GM23338 (cell line): ENCODE data around the gene COPA. TPM values are rescaled to one million over a fixed set of nuclear protein-coding genes. Genes with fewer than 3 reads are reported as not detected.

Source experiments
- ATAC-seq: fragments of 200-7000 bp; cut with Tn5 transposase; 3 replicates; pipeline ENCODE4 v1.9.1; 2020
- DNase-seq: peaks from one replicate; pipeline ENCODE4 v3.0.0-alpha.2; 2015; ENCODE audit warnings: low spot score
- H2AFZ ChIP-seq: fragments of 200-600 bp; sonication (generic); 2 replicates; pipeline ENCODE4 v1.8.0; 2016; ENCODE audit warnings: antibody characterized with exemption, mild to moderate bottlenecking, moderate library complexity
- H3F3A ChIP-seq: fragments of 200-600 bp; sonication (generic); replicated peaks from 2 replicates; pipeline ENCODE4 v1.8.0; 2017; ENCODE audit warnings: antibody characterized with exemption, mixed run types, low read depth
- H3K27ac ChIP-seq: fragments of 200-600 bp; sonication (generic); 2 replicates; pipeline ENCODE4 v1.6.1; 2016; ENCODE audit warnings: low read depth
- H3K27me3 ChIP-seq: fragments of 200-600 bp; sonication (generic); 2 replicates; pipeline ENCODE4 v1.8.0; 2016; ENCODE audit warnings: mild to moderate bottlenecking, mixed run types, moderate library complexity; ENCODE audit not compliant: insufficient read depth
- H3K36me3 ChIP-seq: fragments of 200-600 bp; sonication (generic); 2 replicates; pipeline ENCODE4 v1.8.0; 2016; ENCODE audit warnings: mild to moderate bottlenecking; ENCODE audit not compliant: insufficient read depth
- H3K4me1 ChIP-seq: fragments of 200-600 bp; sonication (generic); 2 replicates; pipeline ENCODE4 v1.8.0; 2016; ENCODE audit warnings: mild to moderate bottlenecking, moderate library complexity; ENCODE audit not compliant: insufficient read depth
- H3K4me2 ChIP-seq: fragments of 200-600 bp; sonication (generic); 2 replicates; pipeline ENCODE4 v1.7.1; 2017; ENCODE audit warnings: mixed run types
- H3K4me3 ChIP-seq: fragments of 200-600 bp; sonication (generic); 2 replicates; pipeline ENCODE4 v1.6.1; 2016; ENCODE audit warnings: mixed run types
- H3K79me2 ChIP-seq: fragments of 200-600 bp; sonication (generic); replicated peaks from 2 replicates; pipeline ENCODE4 v1.8.0; 2017; ENCODE audit warnings: mild to moderate bottlenecking; ENCODE audit not compliant: insufficient read depth
- H3K9me2 ChIP-seq: fragments of 200-600 bp; sonication (generic); 2 replicates; pipeline ENCODE4 v1.8.0; 2017; ENCODE audit not compliant: insufficient read depth
- H4K20me1 ChIP-seq: fragments of 200-600 bp; sonication (generic); replicated peaks from 2 replicates; pipeline ENCODE4 v1.8.0; 2017; ENCODE audit warnings: mild to moderate bottlenecking; ENCODE audit not compliant: insufficient read depth
- H3K27ac Mint-ChIP-seq: 2 replicates; pipeline ENCODE4 v1.8.0; 2020; ENCODE audit warnings: inconsistent platforms, mild to moderate bottlenecking, moderate library complexity, mixed read lengths
- H3K27me3 Mint-ChIP-seq: 3 replicates; pipeline ENCODE4 v1.8.0; 2022; ENCODE audit warnings: low read depth, mild to moderate bottlenecking, moderate library complexity, mixed read lengths, inconsistent platforms; ENCODE audit not compliant: insufficient read depth, poor library complexity
- H3K36me3 Mint-ChIP-seq: 3 replicates; pipeline ENCODE4 v1.8.0; 2021; ENCODE audit warnings: low read depth, mild to moderate bottlenecking, inconsistent platforms, moderate library complexity, mixed read lengths
- H3K4me1 Mint-ChIP-seq: 3 replicates; pipeline ENCODE4 v1.8.0; 2020; ENCODE audit warnings: mild to moderate bottlenecking, inconsistent platforms, mixed read lengths
- H3K4me3 Mint-ChIP-seq: 3 replicates; pipeline ENCODE4 v1.8.0; 2021; ENCODE audit warnings: moderate library complexity, mild to moderate bottlenecking, inconsistent platforms, mixed read lengths
- H3K9me3 Mint-ChIP-seq: 3 replicates; pipeline ENCODE4 v1.8.0; 2020; ENCODE audit warnings: moderate library complexity, mild to moderate bottlenecking, inconsistent platforms, mixed read lengths
- EZH2phosphoT487 ChIP-seq: fragments of 200-600 bp; sonication (generic); IDR thresholded peaks from one replicate; pipeline ENCODE4 v1.8.1; 2018; ENCODE audit warnings: antibody characterized with exemption; ENCODE audit not compliant: unreplicated experiment
- JUNB ChIP-seq: IDR thresholded peaks from one replicate; pipeline ENCODE4 v1.6.1; 2016; ENCODE audit warnings: antibody characterized with exemption; ENCODE audit not compliant: unreplicated experiment
- ZNF114 ChIP-seq: fragments of 250-450 bp; sonication (Bioruptor Pico); IDR thresholded peaks from 2 replicates; pipeline ENCODE4 v1.5.0; 2020; ENCODE audit warnings: mild to moderate bottlenecking, moderate library complexity
- ZNF331 ChIP-seq: fragments of 250-450 bp; sonication (Bioruptor Pico); IDR thresholded peaks from 2 replicates; pipeline ENCODE4 v1.5.0; 2020; ENCODE audit warnings: low read depth, mild to moderate bottlenecking, moderate library complexity
- polyA plus RNA-seq: library from polyadenylated mRNA; unstranded; fragments of >200 nt; fragmentation: Nextera tagmentation; extraction: Ambion mirVana; gene quantifications from 2 replicates; pipeline ENCODE4 v1.2.1, GENCODE V29; 2016
- total RNA-seq: library from RNA; depleted of rRNA; stranded (reverse); fragments of >200 nt; shearing (Covaris generic); gene quantifications from 2 replicates; pipeline ENCODE4 v1.2.3, GENCODE V29; 2014
- TF ChIP-seq, protein P1 (sequence below): fragments of 250-450 bp; sonication (Bioruptor Pico); IDR thresholded peaks from 2 replicates; pipeline ENCODE4 v1.5.0; 2020; ENCODE audit warnings: mild to moderate bottlenecking, moderate library complexity
- TF ChIP-seq, protein P2 (sequence below), 2 experiments: fragments of 200-600 bp in 1 of 2; sonication (generic) in 1 of 2; conservative IDR thresholded peaks; 2 replicates each; pipeline versions ENCODE4 v1.5.1 to v1.6.1; 2016 to 2017; ENCODE audit warnings: antibody characterized with exemption in 2 of 2, low read depth in 2 of 2, mild to moderate bottlenecking in 2 of 2, moderate library complexity in 1 of 2

Gene COPA
- total and polyA plus RNA-seq, 2 experiments from 2014 or later: 58.2 to 87.1 TPM

DNA sequence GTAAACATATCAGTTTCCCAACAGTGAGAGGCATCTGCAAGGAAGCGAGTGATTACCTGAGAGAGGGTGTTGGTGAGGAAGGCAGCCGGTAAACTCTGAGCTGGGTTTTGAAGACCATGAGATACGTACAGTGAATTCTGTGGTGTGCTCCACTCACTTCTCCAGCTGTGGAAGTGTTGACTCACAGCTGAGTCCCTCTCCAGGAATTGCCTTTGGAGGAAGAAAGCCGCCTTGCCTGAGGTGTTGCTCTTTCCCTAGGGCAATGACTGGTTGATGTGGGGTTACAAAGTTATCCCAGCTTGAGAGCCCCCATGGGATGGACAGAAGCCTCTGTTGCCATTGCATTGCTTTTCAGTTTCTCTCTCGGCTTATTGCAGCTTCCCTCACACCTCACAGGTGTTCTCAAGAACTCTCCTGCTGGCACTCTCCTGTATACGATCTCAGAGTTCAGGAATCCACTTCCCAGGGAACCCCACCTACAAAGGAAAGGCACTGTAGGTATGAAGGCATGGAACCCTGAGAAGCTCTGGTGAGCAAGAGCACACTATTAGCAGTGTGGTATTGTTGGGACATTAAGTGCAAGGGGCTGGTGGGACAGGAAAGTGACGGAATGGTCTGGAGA, 34.6 kb upstream of the COPA start:
- H3K9me3 Mint-ChIP-seq: no peaks in the 10 kb centered on the region
- Histone ChIP-seq H3K4me1 (peaks cover 29% of the 10 kb centered on the region), H3K36me3 (no peaks in the 10 kb centered on the region), H3K9me2 (no peaks in the 10 kb centered on the region), H3K4me3 (no peak overlapping the region), H3K4me2 (no peak overlapping the region), H3K27ac (no peak overlapping the region), H2AFZ (no peak overlapping the region), H4K20me1 (no peaks in the 10 kb centered on the region), H3K27me3 (no peaks in the 10 kb centered on the region), H3F3A (0 out of 2 replicates have a peak, but pooled peaks cover 5% of the 10 kb centered on the region), H3K79me2 (no peaks in the 10 kb centered on the region)
- H3K27ac Mint-ChIP-seq: no peak overlapping the region
- no peaks in the 10 kb centered on the region for H3K36me3 Mint-ChIP-seq
- TF ChIP-seq ZNF331 (CRISPR knock-in tag) (no peak), EZH2phosphoT487 (no peak), ZNF114 (CRISPR knock-in tag) (no peak)
- peaks cover 12% of the 10 kb centered on the region for H3K27me3 Mint-ChIP-seq
- DNase-seq: peak; percentile 23
- H3K4me1 Mint-ChIP-seq: peaks cover 43% of the 10 kb centered on the region
- ATAC-seq: no peak
- no peak overlapping the region; the same call in 2 of the 3 replicates for H3K4me3 Mint-ChIP-seq

DNA sequence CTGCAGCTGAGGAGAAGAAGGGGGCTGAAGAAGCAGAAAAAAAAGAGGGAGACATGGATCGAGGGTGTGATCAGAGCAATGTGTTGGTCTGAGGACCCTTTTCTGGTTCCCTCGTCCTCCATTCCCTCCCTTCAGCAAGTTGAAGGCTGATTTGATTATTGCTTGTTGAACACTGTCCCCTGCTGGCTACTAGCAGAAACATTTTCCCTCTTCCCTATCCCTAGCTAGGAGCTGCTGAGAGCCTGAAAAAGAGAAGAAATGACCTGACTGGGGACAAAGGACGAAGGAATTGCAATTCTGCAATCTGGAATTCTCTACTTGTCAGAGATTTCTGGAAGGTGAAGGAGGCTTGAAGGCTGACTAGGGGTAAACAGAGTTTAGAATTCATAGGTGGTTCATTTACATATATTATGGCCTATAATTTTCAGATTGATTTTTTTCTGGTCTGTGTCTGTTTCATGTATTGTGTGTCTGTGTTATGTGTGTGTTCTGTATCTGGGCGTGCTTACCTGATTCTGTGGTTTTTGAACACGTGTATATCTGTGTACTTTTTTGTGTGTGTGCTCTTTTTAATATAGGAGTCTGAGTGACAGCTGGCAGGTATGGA, 33.6 kb upstream of the COPA start:
- peak; percentile 79 for ATAC-seq
- Histone ChIP-seq H3K79me2 (no peaks in the 10 kb centered on the region), H3F3A (0 out of 2 replicates have a peak, but pooled peaks cover 5% of the 10 kb centered on the region), H3K4me1 (peaks cover 29% of the 10 kb centered on the region), H3K27me3 (no peaks in the 10 kb centered on the region), H3K4me2 (peak overlapping the region; percentile 84), H3K36me3 (no peaks in the 10 kb centered on the region), H3K4me3 (peak overlapping the region; percentile 6; the same call in 1 of the 2 replicates), H3K9me2 (no peaks in the 10 kb centered on the region), H4K20me1 (no peaks in the 10 kb centered on the region), H2AFZ (no peak overlapping the region), H3K27ac (no peak overlapping the region)
- Mint-ChIP-seq H3K9me3 (no peaks in the 10 kb centered on the region), H3K4me3 (peak overlapping the region; percentile 27), H3K4me1 (peaks cover 43% of the 10 kb centered on the region), H3K27me3 (peaks cover 14% of the 10 kb centered on the region), H3K36me3 (no peaks in the 10 kb centered on the region; the same call in 2 of the 3 replicates), H3K27ac (peak overlapping the region; percentile 23; the same call in 1 of the 2 replicates)
- peak; percentile 92 for DNase-seq
- TF ChIP-seq, protein P1, sequence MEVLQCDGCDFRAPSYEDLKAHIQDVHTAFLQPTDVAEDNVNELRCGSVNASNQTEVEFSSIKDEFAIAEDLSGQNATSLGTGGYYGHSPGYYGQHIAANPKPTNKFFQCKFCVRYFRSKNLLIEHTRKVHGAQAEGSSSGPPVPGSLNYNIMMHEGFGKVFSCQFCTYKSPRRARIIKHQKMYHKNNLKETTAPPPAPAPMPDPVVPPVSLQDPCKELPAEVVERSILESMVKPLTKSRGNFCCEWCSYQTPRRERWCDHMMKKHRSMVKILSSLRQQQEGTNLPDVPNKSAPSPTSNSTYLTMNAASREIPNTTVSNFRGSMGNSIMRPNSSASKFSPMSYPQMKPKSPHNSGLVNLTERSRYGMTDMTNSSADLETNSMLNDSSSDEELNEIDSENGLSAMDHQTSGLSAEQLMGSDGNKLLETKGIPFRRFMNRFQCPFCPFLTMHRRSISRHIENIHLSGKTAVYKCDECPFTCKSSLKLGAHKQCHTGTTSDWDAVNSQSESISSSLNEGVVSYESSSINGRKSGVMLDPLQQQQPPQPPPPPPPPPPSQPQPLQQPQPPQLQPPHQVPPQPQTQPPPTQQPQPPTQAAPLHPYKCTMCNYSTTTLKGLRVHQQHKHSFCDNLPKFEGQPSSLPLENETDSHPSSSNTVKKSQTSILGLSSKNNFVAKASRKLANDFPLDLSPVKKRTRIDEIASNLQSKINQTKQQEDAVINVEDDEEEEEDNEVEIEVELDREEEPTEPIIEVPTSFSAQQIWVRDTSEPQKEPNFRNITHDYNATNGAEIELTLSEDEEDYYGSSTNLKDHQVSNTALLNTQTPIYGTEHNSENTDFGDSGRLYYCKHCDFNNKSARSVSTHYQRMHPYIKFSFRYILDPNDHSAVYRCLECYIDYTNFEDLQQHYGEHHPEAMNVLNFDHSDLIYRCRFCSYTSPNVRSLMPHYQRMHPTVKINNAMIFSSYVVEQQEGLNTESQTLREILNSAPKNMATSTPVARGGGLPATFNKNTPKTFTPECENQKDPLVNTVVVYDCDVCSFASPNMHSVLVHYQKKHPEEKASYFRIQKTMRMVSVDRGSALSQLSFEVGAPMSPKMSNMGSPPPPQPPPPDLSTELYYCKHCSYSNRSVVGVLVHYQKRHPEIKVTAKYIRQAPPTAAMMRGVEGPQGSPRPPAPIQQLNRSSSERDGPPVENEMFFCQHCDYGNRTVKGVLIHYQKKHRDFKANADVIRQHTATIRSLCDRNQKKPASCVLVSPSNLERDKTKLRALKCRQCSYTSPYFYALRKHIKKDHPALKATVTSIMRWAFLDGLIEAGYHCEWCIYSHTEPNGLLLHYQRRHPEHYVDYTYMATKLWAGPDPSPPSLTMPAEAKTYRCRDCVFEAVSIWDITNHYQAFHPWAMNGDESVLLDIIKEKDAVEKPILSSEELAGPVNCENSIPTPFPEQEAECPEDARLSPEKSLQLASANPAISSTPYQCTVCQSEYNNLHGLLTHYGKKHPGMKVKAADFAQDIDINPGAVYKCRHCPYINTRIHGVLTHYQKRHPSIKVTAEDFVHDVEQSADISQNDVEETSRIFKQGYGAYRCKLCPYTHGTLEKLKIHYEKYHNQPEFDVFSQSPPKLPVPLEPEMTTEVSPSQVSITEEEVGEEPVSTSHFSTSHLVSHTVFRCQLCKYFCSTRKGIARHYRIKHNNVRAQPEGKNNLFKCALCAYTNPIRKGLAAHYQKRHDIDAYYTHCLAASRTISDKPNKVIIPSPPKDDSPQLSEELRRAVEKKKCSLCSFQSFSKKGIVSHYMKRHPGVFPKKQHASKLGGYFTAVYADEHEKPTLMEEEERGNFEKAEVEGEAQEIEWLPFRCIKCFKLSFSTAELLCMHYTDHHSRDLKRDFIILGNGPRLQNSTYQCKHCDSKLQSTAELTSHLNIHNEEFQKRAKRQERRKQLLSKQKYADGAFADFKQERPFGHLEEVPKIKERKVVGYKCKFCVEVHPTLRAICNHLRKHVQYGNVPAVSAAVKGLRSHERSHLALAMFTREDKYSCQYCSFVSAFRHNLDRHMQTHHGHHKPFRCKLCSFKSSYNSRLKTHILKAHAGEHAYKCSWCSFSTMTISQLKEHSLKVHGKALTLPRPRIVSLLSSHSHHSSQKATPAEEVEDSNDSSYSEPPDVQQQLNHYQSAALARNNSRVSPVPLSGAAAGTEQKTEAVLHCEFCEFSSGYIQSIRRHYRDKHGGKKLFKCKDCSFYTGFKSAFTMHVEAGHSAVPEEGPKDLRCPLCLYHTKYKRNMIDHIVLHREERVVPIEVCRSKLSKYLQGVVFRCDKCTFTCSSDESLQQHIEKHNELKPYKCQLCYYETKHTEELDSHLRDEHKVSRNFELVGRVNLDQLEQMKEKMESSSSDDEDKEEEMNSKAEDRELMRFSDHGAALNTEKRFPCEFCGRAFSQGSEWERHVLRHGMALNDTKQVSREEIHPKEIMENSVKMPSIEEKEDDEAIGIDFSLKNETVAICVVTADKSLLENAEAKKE (CRISPR knock-in tag): 0 out of 2 replicates have a peak, but pooled peaks have one; percentile 53
- TF ChIP-seq, protein P2, sequence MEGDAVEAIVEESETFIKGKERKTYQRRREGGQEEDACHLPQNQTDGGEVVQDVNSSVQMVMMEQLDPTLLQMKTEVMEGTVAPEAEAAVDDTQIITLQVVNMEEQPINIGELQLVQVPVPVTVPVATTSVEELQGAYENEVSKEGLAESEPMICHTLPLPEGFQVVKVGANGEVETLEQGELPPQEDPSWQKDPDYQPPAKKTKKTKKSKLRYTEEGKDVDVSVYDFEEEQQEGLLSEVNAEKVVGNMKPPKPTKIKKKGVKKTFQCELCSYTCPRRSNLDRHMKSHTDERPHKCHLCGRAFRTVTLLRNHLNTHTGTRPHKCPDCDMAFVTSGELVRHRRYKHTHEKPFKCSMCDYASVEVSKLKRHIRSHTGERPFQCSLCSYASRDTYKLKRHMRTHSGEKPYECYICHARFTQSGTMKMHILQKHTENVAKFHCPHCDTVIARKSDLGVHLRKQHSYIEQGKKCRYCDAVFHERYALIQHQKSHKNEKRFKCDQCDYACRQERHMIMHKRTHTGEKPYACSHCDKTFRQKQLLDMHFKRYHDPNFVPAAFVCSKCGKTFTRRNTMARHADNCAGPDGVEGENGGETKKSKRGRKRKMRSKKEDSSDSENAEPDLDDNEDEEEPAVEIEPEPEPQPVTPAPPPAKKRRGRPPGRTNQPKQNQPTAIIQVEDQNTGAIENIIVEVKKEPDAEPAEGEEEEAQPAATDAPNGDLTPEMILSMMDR (conservative IDR thresholded peaks at IDR 0.05; ENCODE audit: low read depth in 2 of 2): peak; percentile 98 to 99
- TF ChIP-seq JUNB: no peak
